Activated gamma-delta T cell (primary cell): ENCODE data around the gene KSR1.
A peak's percentile ranks its signal among the peaks of the same experiment; 100 is the strongest.

Experiments
- DNase-seq: peaks from one replicate; lab custom pipeline; 2025; lab: John Stamatoyannopoulos, UW

KSR1 gene

DNA sequence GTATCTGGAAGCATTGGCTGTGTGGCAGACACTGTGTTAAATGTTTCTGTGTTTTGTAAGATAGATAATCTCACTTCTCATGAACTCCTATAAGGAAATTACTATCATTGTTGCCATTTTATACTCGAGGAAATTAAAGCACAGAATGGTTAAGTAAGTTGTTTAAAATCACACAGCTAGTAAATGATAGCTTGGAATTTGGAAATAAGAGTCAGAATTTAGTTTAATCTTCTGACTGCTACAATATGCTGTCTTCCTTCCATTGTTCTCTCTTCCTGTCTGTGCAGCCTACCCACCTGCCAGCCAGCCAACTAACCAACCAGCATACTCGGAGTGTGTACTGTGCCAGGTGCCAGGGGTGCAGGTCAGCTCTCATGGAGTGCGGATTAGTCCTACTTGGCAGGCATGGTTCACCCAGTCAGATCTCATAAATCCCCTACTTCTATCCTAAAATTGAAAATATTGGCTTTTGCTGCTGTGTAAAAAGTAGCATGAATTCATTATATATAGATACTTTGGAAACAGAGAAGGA is 94.8 kb downstream of the KSR1 start:
- no peak for DNase-seq

DNA sequence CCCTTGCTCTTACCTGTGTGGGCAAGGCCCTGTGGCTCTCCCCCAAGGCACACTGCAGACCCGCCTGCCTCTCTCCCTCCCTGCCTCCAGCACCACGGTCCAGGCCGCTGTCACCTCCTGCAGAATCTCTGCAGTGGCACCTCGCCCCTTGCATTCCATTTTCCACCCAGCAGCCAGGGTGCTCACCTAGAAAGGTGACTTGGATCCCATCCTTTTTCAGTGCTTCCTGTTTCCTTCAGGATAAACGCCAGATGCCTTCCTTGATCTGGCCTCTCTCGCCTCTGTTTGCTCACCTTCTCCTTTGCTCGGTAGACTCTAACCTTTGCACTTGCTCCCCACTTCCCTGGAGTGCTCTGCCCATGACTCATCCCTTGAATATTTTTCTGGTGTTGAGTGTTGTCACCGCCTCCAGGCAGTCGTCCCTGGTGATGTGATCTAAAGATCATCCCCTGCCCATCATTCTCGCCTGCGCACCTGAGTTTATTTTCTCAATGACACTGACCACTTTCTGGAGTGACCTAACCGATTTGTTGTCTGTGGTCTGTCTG is 95.5 kb downstream of the KSR1 start:
- no peak for DNase-seq

- no peak for DNase-seq
Measured at GRCh38 chr17:27552276-27552732, 96.1 kb downstream of the KSR1 start.

DNA sequence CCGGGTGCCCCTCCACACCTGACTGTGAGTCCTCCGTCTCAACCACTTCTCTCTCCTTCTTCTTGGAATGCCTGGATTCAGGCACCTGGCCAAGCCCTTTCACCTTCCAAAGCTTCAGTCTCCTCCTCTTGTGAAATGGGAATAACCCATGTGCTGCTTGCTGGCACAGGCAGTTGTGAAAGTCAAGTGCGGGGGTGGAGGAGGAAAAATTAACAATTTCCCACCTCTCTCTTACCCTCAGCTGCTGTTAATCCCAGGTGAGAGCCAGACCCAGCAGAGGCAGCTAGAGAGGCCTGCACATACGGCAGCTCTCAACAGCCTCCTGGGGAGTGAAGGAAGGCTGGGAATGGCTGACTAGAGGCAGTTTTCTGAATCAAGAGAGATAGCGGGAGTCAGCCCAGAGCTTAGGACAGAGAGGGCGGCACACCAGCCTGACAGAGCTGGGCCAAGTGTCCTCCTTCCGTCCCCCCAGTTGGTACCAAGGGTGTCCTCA is 96.8 kb downstream of the KSR1 start:
- DNase-seq, result no peak

GRCh38 chr17:27554152-27554551 is 97.9 kb downstream of the KSR1 start:
- no peak for DNase-seq

GRCh38 chr17:27554911-27555310 is 98.7 kb downstream of the KSR1 start:
- DNase-seq, result no peak

DNA sequence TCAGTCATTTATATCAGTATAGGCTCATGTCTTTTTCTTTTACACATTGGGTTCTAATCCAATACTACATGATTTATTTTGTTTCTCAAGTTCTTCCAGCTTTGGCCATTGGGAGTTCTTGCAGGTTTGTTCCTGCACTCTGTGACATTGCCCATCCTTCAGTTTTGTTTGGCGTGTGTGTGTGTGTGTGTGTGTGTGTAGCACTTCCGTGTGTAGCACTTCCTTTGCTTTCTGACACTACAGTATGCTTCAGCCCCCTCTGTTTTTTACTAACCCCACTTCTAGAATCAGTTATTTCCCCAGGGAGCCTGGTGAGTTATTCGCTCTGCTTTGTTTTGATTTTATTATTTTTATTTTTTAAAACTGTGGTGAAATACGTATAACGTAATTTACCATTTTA is 99.1 kb downstream of the KSR1 start:
- no peak for DNase-seq

DNA sequence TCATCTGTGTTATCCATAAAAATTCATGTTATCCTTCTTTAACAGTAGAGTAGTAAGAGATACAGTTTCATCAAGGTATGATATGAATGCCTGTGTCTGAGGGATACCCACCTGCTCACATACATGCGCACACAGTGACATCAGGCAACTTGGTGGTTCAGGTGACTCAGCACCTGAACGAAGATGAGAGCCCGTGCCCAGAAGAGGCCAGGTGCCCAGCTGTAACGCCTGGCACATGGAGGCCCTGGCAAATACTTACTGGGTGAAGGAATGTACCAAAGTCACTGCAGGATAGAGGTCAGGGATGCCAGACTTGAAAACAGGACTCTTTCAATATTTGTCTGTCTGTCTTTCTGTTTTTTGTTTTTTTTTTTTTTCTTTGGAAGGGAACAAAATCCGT is 102.1 kb downstream of the KSR1 start:
- DNase-seq, result no peak

DNA sequence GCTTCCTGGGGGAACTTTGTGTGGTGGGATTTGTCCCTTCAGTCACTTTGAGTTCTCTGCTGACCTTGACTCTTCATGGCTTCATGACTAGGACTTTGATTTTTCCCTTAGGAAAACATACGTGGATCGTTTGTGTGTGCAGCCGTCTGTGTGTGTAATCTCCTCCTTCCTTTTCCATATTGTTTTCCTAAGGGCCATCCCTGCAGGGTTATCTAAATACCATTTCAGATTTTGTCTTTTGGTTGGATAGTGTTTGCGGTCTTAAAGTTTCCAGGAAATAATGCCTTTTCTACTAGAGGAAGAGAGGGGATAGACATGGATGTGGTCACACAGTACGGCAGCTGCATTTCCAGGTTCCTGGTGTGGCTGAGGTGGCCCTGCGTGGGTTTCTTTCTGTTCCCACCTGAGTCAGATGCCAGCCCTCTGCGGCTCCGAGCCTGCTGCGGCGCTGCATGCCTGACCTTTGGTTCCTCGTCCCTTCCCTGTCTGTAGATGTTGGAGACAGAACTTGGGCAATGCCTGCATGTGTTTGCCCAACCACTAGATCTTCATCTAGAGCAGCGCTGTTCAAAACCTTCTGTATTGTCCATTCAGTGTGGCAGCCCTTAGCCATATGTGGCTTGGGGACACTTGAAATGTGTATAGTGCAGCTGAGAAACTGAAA is 102.7 kb downstream of the KSR1 start:
- no peak for DNase-seq

GRCh38 chr17:27559506-27560481 is 103.5 kb downstream of the KSR1 start:
- no peak for DNase-seq

- DNase-seq, result no peak
Measured at GRCh38 chr17:27560668-27561067, 104.4 kb downstream of the KSR1 start.

DNA sequence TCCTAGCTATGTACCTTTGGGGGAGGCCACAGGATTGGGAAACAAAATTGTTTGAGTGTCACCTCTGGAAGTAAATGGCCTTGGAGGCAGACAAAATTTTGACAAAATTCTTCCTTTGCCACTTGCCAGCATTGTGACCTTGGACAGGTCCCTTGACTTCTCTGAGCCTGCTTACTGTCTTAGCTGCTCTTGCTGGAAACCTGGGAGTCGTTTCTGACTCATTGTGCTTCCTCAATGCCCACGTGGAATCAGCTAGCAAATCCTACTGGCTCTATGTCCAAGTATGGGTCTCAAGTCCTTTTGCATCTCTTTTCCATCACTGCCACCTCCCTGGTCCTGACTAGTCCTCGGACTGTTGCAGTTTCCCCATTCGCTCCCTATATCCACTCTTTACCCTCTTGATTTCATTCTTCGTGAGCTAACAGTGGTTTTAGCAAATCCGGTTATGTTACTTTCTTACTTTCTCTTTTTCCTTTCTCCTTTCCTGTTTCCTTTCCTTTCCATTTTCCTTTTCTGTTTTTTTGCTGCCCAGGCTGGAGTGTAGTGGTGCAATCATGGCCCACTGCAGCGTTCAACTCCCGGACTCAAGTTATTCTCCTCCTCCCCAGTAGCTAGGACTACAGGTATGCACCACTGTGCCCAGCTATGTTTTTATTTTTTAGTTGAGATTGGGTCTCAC is 106.7 kb downstream of the KSR1 start:
- DNase-seq, result no peak

GRCh38 chr17:27563532-27563931 is 107.3 kb downstream of the KSR1 start:
- DNase-seq, result no peak

- no peak for DNase-seq
Measured at GRCh38 chr17:27564463-27564862, 108.2 kb downstream of the KSR1 start.

- no peak for DNase-seq
Measured at GRCh38 chr17:27565874-27566670, 109.8 kb downstream of the KSR1 start.

GRCh38 chr17:27566671-27567562 is 110.7 kb downstream of the KSR1 start:
- no peak for DNase-seq

- DNase-seq, result no peak
Measured at GRCh38 chr17:27567563-27567859, 111.3 kb downstream of the KSR1 start.

DNA sequence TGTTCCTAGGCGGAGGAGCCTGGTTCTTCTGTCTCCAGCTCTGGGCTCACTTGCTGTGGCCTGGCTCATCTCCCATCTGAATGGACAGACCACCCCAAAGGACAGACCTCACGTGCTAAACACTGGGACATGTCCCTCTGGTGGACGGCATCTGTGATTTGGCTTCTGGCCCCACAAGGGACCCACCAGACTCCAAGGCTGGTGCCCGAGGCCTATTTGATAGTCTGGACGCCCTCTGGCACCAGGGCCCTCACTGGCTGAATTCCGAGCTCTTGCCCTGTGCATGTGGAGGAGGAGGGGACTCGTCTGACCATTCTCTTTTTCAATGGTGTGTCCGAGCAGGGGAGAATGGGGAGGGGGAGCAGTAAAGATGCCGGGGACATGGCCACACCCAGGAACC is 112.0 kb downstream of the KSR1 start:
- no peak for DNase-seq

DNA sequence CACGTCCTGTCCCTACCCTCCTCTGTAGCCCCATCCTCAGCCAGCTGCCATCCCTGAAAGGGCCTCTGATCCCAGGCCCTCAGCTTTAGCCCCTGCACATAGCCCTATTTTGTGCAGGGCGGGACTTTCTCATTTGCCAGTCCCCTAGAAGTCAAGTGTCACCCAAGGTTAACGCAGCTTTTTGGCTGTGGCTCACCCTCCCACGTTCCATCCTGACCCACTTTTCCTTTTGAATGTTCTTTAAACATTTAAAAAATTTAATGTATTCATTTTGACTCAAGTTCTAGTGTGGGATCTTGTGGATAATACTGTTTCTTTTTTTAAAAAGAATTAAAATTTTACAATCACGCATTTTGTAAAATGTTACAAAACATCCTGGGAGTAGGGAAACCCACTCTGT is 112.6 kb downstream of the KSR1 start:
- DNase-seq, result no peak

DNA sequence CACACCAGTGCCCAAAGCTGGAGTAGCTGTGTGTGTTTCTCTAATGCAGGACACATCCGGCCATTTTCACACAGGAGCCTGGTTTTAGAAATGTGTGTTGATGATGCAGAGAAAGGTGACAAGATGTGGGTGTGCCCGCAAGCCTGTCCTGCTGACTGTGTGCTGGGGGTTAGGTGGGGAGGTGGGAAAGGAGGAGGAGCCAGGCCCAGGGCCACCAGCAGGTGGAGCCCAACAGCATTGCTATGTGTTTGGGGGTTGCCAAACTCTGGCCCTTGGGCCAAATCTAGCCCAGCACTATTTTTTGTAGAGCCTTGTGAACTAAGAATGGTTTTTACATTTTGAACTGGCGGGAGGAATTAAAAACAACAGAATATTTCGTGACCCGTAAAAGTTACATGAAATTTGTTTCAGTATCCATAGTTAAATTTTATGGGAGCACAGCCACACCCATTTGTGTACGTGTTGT is 113.0 kb downstream of the KSR1 start:
- peak; percentile 41 for DNase-seq
